Parathyroid adenoma (tissue), 2 donors: Measurements from ENCODE around the gene TMPRSS6.

Experiments
- H2AFZ ChIP-seq: fragments of 300-600 bp; sonication (generic); one replicate; pipeline ENCODE4 v1.7.0; 2017; ENCODE audit warnings: antibody characterized with exemption, mild to moderate bottlenecking
- H3K27ac ChIP-seq: fragments of 300-600 bp; sonication (generic); one replicate; pipeline ENCODE4 v1.7.0; 2017
- H3K27me3 ChIP-seq: fragments of 300-600 bp; sonication (generic); one replicate; pipeline ENCODE4 v1.7.0; 2017; ENCODE audit warnings: low read length; ENCODE audit not compliant: control insufficient read depth, insufficient read depth
- H3K36me3 ChIP-seq: fragments of 300-600 bp; sonication (generic); one replicate; pipeline ENCODE4 v1.7.0; 2017; ENCODE audit warnings: low read length; ENCODE audit not compliant: control insufficient read depth, insufficient read depth
- H3K4me1 ChIP-seq: fragments of 300-600 bp; sonication (generic); one replicate; pipeline ENCODE4 v1.7.0; 2017; ENCODE audit warnings: control low read depth
- H3K4me2 ChIP-seq: fragments of 300-600 bp; sonication (generic); one replicate; pipeline ENCODE4 v1.7.0; 2017; ENCODE audit warnings: low read length
- H3K4me3 ChIP-seq: fragments of 300-600 bp; sonication (generic); one replicate; pipeline ENCODE4 v1.7.0; 2017; ENCODE audit warnings: low read depth, low read length
- H3K79me2 ChIP-seq: fragments of 300-600 bp; sonication (generic); one replicate; pipeline ENCODE4 v1.7.0; 2017; ENCODE audit warnings: control low read depth
- H3K9ac ChIP-seq: fragments of 300-600 bp; sonication (generic); one replicate; pipeline ENCODE4 v1.7.0; 2017; ENCODE audit warnings: mild to moderate bottlenecking
- H3K9me3 ChIP-seq: fragments of 300-600 bp; sonication (generic); one replicate; pipeline ENCODE4 v1.7.0; 2017; ENCODE audit warnings: low read length; ENCODE audit not compliant: control insufficient read depth
- TF ChIP-seq, protein P1 (sequence below): fragments of 300-600 bp; sonication (generic); IDR thresholded peaks from one replicate; pipeline ENCODE4 v1.7.0; 2017; ENCODE audit warnings: antibody characterized with exemption, mild to moderate bottlenecking
- donor health status: primary hyperparathyroidism.

The TMPRSS6 gene

DNA sequence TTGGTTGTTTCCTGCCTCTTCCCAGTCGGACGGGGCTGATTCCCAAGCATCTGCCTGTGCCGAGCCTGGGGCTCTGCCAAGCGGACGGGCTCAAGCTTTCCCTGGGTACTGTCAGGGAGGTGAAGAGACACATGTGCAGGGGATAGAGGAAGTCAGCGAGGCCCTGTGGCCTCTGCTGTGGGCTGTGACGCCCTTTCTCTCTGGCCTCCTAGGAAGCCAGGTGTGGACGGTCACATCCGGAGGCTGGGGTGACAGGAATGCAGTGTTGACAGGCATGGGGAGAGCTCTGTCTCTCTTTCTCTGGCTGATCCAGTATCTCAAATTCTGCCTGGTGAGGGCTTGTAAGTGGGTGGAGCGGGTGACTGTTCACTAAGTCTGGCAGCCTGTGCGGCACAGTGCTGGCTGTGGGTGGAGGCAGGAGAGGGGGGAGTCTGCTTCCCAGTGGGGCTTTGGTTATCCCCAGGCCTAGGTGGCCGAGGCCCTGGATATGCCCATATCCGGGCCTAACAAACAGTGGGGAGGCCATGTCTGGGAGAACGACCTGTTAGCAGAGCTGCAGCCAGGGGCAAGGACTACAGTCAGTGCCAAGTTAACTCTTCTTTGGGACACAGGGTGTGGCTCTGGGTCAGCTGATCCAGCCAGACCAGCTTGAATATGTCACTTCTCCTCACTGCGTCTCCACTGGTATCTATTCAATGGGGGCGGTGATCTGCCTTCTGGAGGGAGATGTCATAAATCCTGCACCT is 56.0 kb downstream of the TMPRSS6 start:
- no peak overlapping the region for H3K4me3 ChIP-seq
- no peak overlapping the region for H3K4me2 ChIP-seq
- no peaks in the 10 kb centered on the region for H3K36me3 ChIP-seq
- no peak overlapping the region for H3K9ac ChIP-seq
- TF ChIP-seq, protein P1, sequence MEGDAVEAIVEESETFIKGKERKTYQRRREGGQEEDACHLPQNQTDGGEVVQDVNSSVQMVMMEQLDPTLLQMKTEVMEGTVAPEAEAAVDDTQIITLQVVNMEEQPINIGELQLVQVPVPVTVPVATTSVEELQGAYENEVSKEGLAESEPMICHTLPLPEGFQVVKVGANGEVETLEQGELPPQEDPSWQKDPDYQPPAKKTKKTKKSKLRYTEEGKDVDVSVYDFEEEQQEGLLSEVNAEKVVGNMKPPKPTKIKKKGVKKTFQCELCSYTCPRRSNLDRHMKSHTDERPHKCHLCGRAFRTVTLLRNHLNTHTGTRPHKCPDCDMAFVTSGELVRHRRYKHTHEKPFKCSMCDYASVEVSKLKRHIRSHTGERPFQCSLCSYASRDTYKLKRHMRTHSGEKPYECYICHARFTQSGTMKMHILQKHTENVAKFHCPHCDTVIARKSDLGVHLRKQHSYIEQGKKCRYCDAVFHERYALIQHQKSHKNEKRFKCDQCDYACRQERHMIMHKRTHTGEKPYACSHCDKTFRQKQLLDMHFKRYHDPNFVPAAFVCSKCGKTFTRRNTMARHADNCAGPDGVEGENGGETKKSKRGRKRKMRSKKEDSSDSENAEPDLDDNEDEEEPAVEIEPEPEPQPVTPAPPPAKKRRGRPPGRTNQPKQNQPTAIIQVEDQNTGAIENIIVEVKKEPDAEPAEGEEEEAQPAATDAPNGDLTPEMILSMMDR, result no peak
- no peak overlapping the region for H3K27ac ChIP-seq
- no peaks in the 10 kb centered on the region for H3K79me2 ChIP-seq
- no peaks in the 10 kb centered on the region for H3K9me3 ChIP-seq
- no peak overlapping the region for H2AFZ ChIP-seq
- H3K27me3 ChIP-seq, result no peaks in the 10 kb centered on the region
- H3K4me1 ChIP-seq, result no peaks in the 10 kb centered on the region

DNA sequence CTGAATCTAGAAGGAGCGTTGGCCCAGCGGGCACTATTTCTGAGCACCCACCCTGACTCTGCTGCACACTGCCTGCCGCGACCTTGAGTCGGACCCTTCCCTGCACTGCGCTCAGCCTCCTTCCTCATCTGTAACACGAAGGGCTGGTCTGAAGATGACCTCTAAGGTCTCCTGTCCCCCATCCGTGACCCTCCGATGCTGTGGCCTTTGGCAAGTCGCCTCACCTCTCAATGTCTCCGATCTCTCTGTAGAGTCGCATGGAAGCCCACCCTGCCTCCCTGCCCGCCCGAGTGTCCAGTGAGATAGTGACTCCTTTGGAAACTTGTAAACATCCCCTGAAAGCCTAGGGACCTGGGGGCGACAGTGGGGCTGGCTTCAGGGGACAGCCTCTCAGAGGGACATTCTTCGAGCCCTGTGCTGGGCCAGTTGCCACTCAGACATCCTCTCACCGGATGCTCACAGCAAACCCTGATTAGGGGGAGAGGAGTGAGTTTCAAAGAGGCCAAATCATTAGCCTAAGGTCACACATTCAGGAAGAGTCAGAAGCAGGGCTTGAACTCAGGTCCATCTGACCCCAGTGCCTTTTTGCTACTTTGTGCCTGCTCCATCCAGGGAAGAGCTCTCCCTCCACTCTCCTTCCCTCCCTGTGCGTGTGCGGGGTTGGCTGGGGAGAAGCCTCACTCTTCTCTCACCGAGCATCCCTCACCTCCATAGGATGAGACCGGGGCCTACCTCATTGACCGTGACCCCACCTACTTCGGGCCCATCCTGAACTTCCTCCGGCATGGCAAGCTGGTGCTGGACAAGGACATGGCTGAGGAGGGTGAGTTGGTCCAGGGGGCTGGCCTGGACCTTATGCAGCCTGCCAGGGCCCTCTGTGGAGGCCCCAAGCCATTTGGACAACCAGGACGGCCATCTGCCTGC is 56.9 kb downstream of the TMPRSS6 start:
- Histone ChIP-seq H2AFZ (peak overlapping the region; percentile 75), H3K27me3 (no peaks in the 10 kb centered on the region), H3K36me3 (no peaks in the 10 kb centered on the region), H3K4me2 (peak overlapping the region; percentile 92), H3K4me1 (no peaks in the 10 kb centered on the region), H3K27ac (no peak overlapping the region), H3K4me3 (peak overlapping the region; percentile 58), H3K79me2 (no peaks in the 10 kb centered on the region), H3K9me3 (no peaks in the 10 kb centered on the region), H3K9ac (no peak overlapping the region)
- TF ChIP-seq, protein P1, result no peak

DNA sequence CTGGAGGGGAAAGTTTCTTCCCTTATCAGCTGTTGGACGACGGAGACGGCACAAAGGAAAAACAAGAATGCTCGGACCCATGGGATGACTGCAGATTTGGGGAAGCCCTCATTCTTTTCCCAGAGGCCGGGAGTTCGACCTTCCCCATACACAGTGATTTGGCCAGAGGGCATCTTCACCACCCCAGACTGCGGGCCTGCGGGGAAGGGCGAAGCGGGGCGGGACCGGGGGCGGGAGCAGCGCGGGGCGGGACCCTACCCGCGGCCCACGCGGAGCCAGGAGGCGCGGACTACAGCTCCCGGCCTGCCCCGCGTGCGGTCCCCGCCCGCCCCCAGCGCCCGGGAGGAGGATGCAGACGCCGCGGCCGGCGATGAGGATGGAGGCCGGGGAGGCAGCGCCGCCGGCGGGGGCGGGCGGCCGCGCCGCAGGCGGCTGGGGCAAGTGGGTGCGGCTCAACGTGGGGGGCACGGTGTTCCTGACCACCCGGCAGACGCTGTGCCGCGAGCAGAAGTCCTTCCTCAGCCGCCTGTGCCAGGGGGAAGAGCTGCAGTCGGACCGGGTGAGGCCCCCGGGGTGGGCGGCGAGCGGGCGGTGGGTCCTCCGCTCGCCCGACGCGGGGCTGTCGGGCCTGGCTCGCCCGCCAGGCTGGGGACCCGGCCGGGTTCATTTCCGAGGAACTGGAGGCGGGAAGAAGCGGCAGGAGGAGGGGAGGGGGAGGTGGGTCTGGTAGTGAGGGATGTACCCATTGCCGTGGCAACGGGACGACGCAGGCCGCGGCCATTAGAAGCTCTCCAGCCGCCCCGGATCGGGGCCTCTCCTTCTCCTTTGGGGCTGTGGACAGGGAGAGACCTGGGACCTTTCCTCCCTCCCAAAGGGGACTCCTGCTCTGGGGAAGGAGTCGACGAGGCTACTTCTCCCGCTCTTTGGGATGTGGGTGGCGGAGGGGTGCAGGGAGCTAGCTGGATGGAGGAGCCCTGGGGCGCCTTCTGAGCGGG is 57.8 kb downstream of the TMPRSS6 start, which contains the start of gene KCTD17:
Gene KCTD17, plus strand, starts transcription at position 352 of the 995 bp plus-strand sequence. Its CDS starts 19 bp downstream, at position 371.
- no peaks in the 10 kb centered on the region for H3K4me1 ChIP-seq
- H2AFZ ChIP-seq, result peak within 1 kb of the TSS; percentile 75
- peak within 1 kb of the TSS; percentile 92 for H3K4me2 ChIP-seq
- no peak within 1 kb of the TSS for H3K27ac ChIP-seq
- no peaks in the 10 kb centered on the region for H3K27me3 ChIP-seq
- H3K9me3 ChIP-seq, result no peaks in the 10 kb centered on the region
- no peak within 1 kb of the TSS for H3K9ac ChIP-seq
- H3K79me2 ChIP-seq, result no peaks in the 10 kb centered on the region
- no peaks in the 10 kb centered on the region for H3K36me3 ChIP-seq
- peak within 1 kb of the TSS; percentile 58 for H3K4me3 ChIP-seq
- TF ChIP-seq, protein P1, result no peak

DNA sequence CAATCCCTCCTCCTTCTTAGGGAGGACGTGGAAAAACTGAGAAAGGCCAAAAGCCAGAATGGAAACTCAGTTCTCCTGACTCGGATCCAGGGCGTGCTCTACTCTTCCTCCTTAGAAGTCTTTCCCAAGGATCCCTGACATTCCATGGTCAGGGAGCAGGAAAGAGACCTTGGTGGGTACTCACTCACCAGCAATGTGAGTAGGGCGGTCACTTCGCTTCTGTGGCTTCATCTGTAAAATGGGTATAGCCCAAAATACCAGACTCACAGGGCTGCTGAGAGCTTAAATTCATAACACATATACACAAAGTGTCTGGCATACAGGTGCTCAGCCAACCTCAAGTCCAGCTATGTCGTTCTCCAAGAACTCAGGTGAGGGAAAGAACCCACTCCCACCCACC is 58.6 kb downstream of the TMPRSS6 start:
- Histone ChIP-seq H2AFZ (no peak overlapping the region), H3K4me1 (no peaks in the 10 kb centered on the region), H3K79me2 (no peaks in the 10 kb centered on the region), H3K27ac (no peak overlapping the region), H3K9me3 (no peaks in the 10 kb centered on the region), H3K9ac (no peak overlapping the region), H3K36me3 (no peaks in the 10 kb centered on the region), H3K4me3 (no peak overlapping the region), H3K4me2 (no peak overlapping the region), H3K27me3 (no peaks in the 10 kb centered on the region)
- TF ChIP-seq, protein P1, result no peak
